Hepatocyte (in vitro differentiated cells): Measurements from ENCODE around the gene MVB12B. TPM values are rescaled to one million over a fixed set of nuclear protein-coding genes. Genes with fewer than 3 reads are reported as not detected.

ENCODE experiments used
- DNase-seq: peaks from one replicate; pipeline ENCODE4 v3.0.0-alpha.2; 2016; ENCODE audit warnings: low spot score
- H2AFZ ChIP-seq: fragments of 200-600 bp; sonication (generic); 2 replicates; pipeline ENCODE4 v1.6.0; 2016; ENCODE audit warnings: antibody characterized with exemption, mild to moderate bottlenecking
- H3K27ac ChIP-seq: fragments of 200-600 bp; sonication (generic); 2 replicates; pipeline ENCODE4 v1.5.1; 2016; ENCODE audit warnings: mild to moderate bottlenecking
- H3K27me3 ChIP-seq: fragments of 200-600 bp; sonication (generic); 2 replicates; pipeline ENCODE4 v1.6.1; 2016
- H3K36me3 ChIP-seq: fragments of 200-600 bp; sonication (generic); replicated peaks from 2 replicates; pipeline ENCODE4 v1.5.1; 2016; ENCODE audit warnings: low read depth; ENCODE audit not compliant: insufficient read depth
- H3K4me1 ChIP-seq: fragments of 200-600 bp; sonication (generic); 2 replicates; pipeline ENCODE4 v1.5.1; 2016; ENCODE audit warnings: mild to moderate bottlenecking, moderate library complexity; ENCODE audit not compliant: insufficient read depth
- H3K4me2 ChIP-seq: fragments of 200-600 bp; sonication (generic); 2 replicates; pipeline ENCODE4 v1.6.0; 2016
- H3K4me3 ChIP-seq: fragments of 200-600 bp; sonication (generic); 2 replicates; pipeline ENCODE4 v1.5.1; 2016; ENCODE audit warnings: mild to moderate bottlenecking
- H3K79me2 ChIP-seq: fragments of 200-600 bp; sonication (generic); 2 replicates; pipeline ENCODE4 v1.6.0; 2017; ENCODE audit warnings: mild to moderate bottlenecking
- H3K9me2 ChIP-seq: fragments of 200-600 bp; sonication (generic); replicated peaks from 2 replicates; pipeline ENCODE4 v1.6.0; 2017; ENCODE audit warnings: mild to moderate bottlenecking; ENCODE audit not compliant: insufficient read depth
- H3K9me3 ChIP-seq: fragments of 200-600 bp; sonication (generic); 2 replicates; pipeline ENCODE4 v1.5.1; 2016; ENCODE audit warnings: low read depth, mild to moderate bottlenecking
- H4K20me1 ChIP-seq: fragments of 200-600 bp; sonication (generic); 2 replicates; pipeline ENCODE4 v1.6.0; 2016; ENCODE audit warnings: mild to moderate bottlenecking; ENCODE audit not compliant: insufficient read depth, poor library complexity, severe bottlenecking
- CTCF ChIP-seq: fragments of 200-600 bp; sonication (generic); IDR thresholded peaks from 2 replicates; pipeline ENCODE4 v1.5.1; 2016; ENCODE audit warnings: antibody characterized with exemption, mild to moderate bottlenecking; ENCODE audit not compliant: poor library complexity
- EZH2 ChIP-seq: fragments of 200-600 bp; sonication (generic); IDR thresholded peaks from 2 replicates; pipeline ENCODE4 v1.6.1; 2016; ENCODE audit warnings: antibody characterized with exemption, mild to moderate bottlenecking, borderline replicate concordance
- EZH2phosphoT487 ChIP-seq: fragments of 200-600 bp; sonication (generic); IDR thresholded peaks from one replicate; pipeline ENCODE4 v1.6.1; 2018; ENCODE audit warnings: antibody characterized with exemption, mild to moderate bottlenecking, low read depth, moderate library complexity; ENCODE audit not compliant: unreplicated experiment, severe bottlenecking
- whole genome bisulfite sequencing: methylation state at CpG from one replicate; pipeline ENCODE4 v1.1.6; 2016; ENCODE audit warnings: low lambda C conversion rate; ENCODE audit errors: missing lambda C conversion rate; 5-methylcytosine and 5-hydroxymethylcytosine counted together
- polyA plus RNA-seq: library from polyadenylated mRNA; unstranded; fragments of >200 nt; fragmentation: Nextera tagmentation; extraction: Ambion mirVana; gene quantifications from 2 replicates; pipeline ENCODE4 v1.2.1, GENCODE V29; 2016
- total RNA-seq: library from RNA; depleted of rRNA; stranded (reverse); fragments of >200 nt; gene quantifications from 2 replicates; pipeline ENCODE4 v1.2.3, GENCODE V29; 2014

The MVB12B gene
- total and polyA plus RNA-seq, 2 experiments from 2014 or later: 11.8 to 12.1 TPM

GRCh38 chr9:126420643-126421564 lies 94.3 kb downstream of the MVB12B start:
- Histone ChIP-seq H3K27me3 (no peaks in the 10 kb centered on the region), H3K4me3 (no peak overlapping the region), H3K36me3 (no peaks in the 10 kb centered on the region), H3K9me3 (no peaks in the 10 kb centered on the region), H3K27ac (peak overlapping the region; percentile 23), H4K20me1 (no peaks in the 10 kb centered on the region), H2AFZ (no peak overlapping the region), H3K4me2 (no peak overlapping the region), H3K79me2 (no peaks in the 10 kb centered on the region), H3K9me2 (no peaks in the 10 kb centered on the region), H3K4me1 (no peaks in the 10 kb centered on the region)
- 78% methylated on average over 17 of the region's 17 CpGs for WGBS
- DNase-seq: no peak
- TF ChIP-seq EZH2phosphoT487 (no peak), EZH2 (no peak), CTCF (no peak)

DNA sequence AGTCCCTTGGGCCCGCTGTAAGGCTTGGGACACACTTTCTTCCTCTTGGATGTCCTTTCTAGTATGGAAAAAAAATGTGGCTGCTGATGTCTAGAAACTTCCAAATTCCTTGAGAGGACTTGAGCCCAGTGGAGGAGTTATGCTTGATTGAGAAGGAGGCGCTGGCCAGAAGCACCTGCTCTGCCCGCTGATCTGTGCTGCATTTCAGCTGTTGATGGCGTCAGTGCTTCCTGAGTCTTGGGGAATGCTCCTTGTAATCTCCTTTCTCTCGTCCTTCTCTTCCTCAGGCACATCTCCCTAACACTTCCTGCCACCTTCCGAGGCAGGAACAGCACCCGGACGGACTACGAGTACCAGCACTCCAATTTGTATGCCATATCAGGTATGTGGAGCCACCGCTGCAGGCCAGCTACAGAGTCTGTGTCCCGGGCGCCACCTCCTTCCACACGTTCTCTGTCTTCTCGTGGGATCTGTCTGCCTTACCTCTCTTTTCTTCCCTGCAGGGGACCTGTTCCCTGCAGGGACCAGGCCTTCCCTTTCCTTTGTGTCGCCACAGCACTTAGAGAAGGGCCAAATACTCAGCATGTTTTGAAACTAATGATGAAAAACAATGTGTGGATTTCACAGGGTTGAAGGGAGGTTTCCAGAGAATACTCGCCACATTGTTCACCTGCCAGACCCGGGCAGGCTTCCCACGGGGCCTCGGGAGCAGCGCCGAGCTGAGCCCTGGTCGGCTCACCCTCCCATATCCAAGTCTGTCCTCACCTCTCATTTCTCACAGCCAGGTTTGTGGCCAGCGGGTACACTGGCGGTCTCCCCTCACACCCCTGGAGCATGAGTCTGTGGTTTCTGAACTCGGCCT lies 95.2 kb downstream of the MVB12B start:
- H2AFZ ChIP-seq: no peak overlapping the region
- WGBS: 87% methylated on average over 25 of the region's 25 CpGs

More for the DNA sequence above, 95.2 kb downstream of the MVB12B start:
- H3K27ac ChIP-seq: no peak overlapping the region
- no peak overlapping the region for H3K4me3 ChIP-seq
- no peaks in the 10 kb centered on the region for H3K36me3 ChIP-seq
- no peak overlapping the region for H3K4me2 ChIP-seq
- no peaks in the 10 kb centered on the region for H4K20me1 ChIP-seq
- H3K4me1 ChIP-seq: no peaks in the 10 kb centered on the region
- no peaks in the 10 kb centered on the region for H3K9me3 ChIP-seq
- no peaks in the 10 kb centered on the region for H3K27me3 ChIP-seq
- TF ChIP-seq EZH2phosphoT487 (no peak), CTCF (no peak), EZH2 (no peak)
- no peaks in the 10 kb centered on the region for H3K79me2 ChIP-seq
- no peaks in the 10 kb centered on the region for H3K9me2 ChIP-seq
- no peak for DNase-seq
